Measurements from ENCODE around the gene TTC7B.

The TTC7B gene

DNA sequence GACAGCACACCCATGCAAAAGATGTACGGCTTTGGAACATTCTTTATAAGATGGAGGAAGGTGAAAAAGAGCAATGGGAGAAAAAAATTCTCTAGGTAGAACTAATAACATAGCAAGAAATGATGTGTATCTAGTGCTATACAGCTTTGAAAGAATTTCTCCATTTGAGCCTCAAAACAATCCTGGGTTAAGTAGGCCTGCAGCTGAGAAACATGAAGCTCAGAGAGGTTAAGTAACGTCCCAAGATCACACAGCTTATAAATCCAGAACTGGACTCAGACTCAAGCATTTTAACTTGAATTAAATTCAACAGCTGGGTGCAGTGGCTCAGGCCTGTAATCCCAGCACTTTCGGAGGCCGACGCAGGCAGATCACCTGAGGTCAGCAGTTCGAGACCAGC lies 32.9 kb downstream of the TTC7B start:
- no peaks in the 10 kb centered on the region for H4K20me1 ChIP-seq (ENCODE audit: insufficient read depth, low read length)
- H3F3A ChIP-seq (ENCODE audit: insufficient read depth, low read length), result no peaks in the 10 kb centered on the region
- no peaks in the 10 kb centered on the region for H3K9me2 ChIP-seq (ENCODE audit: low read depth, low read length)
- H3K79me2 ChIP-seq (ENCODE audit: insufficient read depth, low read length), result no peaks in the 10 kb centered on the region
- H3K9ac ChIP-seq (ENCODE audit: low read length), result no peak overlapping the region
- no peaks in the 10 kb centered on the region for H3K9me3 ChIP-seq (ENCODE audit: low read length)
- H3K27ac ChIP-seq (ENCODE audit: low read depth, low read length, poor library complexity, severe bottlenecking), result no peak overlapping the region
- H3K4me3 ChIP-seq (ENCODE audit: low read depth, low read length, poor library complexity, severe bottlenecking), result no peak overlapping the region
- H3K27me3 ChIP-seq (ENCODE audit: insufficient read depth, low read length), result no peaks in the 10 kb centered on the region
- H2AFZ ChIP-seq (ENCODE audit: low read length), result no peak overlapping the region
- TF ChIP-seq EZH2 (IDR thresholded peaks at IDR 0.05; ENCODE audit: borderline replicate concordance, low read length) (no peak), CTCF (IDR thresholded peaks at IDR 0.05; ENCODE audit: low read length) (no peak)
- H3K4me2 ChIP-seq (ENCODE audit: low read length), result no peak overlapping the region
- H3K36me3 ChIP-seq (ENCODE audit: insufficient read depth, low read length), result no peaks in the 10 kb centered on the region
- no peaks in the 10 kb centered on the region for H3K4me1 ChIP-seq (ENCODE audit: insufficient read depth, low read length, severe bottlenecking)

- TF ChIP-seq EZH2 (IDR thresholded peaks at IDR 0.05; ENCODE audit: borderline replicate concordance, low read length) (no peak), CTCF (IDR thresholded peaks at IDR 0.05; ENCODE audit: low read length) (no peak)
- H3K27me3 ChIP-seq (ENCODE audit: insufficient read depth, low read length), result no peaks in the 10 kb centered on the region
- no peak overlapping the region for H3K27ac ChIP-seq (ENCODE audit: low read depth, low read length, poor library complexity, severe bottlenecking)
- H3K9me2 ChIP-seq (ENCODE audit: low read depth, low read length), result no peaks in the 10 kb centered on the region
- H3K4me1 ChIP-seq (ENCODE audit: insufficient read depth, low read length, severe bottlenecking), result no peaks in the 10 kb centered on the region
- no peaks in the 10 kb centered on the region for H4K20me1 ChIP-seq (ENCODE audit: insufficient read depth, low read length)
- no peaks in the 10 kb centered on the region for H3K9me3 ChIP-seq (ENCODE audit: low read length)
- no peak overlapping the region for H2AFZ ChIP-seq (ENCODE audit: low read length)
- H3F3A ChIP-seq (ENCODE audit: insufficient read depth, low read length), result no peaks in the 10 kb centered on the region
- no peak overlapping the region for H3K4me2 ChIP-seq (ENCODE audit: low read length)
- no peak overlapping the region for H3K4me3 ChIP-seq (ENCODE audit: low read depth, low read length, poor library complexity, severe bottlenecking)
- H3K79me2 ChIP-seq (ENCODE audit: insufficient read depth, low read length), result no peaks in the 10 kb centered on the region
- no peak overlapping the region for H3K9ac ChIP-seq (ENCODE audit: low read length)
- no peaks in the 10 kb centered on the region for H3K36me3 ChIP-seq (ENCODE audit: insufficient read depth, low read length)
Observed at GRCh38 chr14:90782892-90783291, 33.3 kb downstream of the TTC7B start.

DNA sequence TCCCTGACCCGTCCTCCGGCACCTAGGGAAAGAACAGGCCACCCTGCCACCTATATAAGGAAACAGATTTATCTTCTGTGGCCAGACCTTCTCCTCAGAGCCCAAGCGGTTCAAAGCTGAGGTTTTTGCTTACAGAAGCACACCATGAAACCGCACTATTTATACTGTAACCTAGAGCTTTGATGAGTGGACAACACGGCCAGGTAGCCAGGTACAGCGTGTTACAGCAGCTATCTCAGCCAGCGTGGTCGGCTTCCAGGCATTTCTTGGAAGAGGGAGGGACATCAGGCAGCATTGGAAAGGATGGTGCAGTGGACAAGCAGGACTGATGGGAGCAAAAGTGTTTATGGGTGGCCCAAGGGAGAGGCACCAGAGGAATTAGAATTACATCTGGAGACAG lies 34.4 kb downstream of the TTC7B start:
- Histone ChIP-seq H3K4me1 (ENCODE audit: insufficient read depth, low read length, severe bottlenecking) (no peaks in the 10 kb centered on the region), H3F3A (ENCODE audit: insufficient read depth, low read length) (no peaks in the 10 kb centered on the region), H3K4me2 (ENCODE audit: low read length) (no peak overlapping the region), H3K36me3 (ENCODE audit: insufficient read depth, low read length) (no peaks in the 10 kb centered on the region), H3K9me2 (ENCODE audit: low read depth, low read length) (no peaks in the 10 kb centered on the region), H3K9me3 (ENCODE audit: low read length) (no peaks in the 10 kb centered on the region), H2AFZ (ENCODE audit: low read length) (no peak overlapping the region), H3K27me3 (ENCODE audit: insufficient read depth, low read length) (no peaks in the 10 kb centered on the region), H3K27ac (ENCODE audit: low read depth, low read length, poor library complexity, severe bottlenecking) (no peak overlapping the region), H3K79me2 (ENCODE audit: insufficient read depth, low read length) (no peaks in the 10 kb centered on the region), H3K9ac (ENCODE audit: low read length) (no peak overlapping the region), H3K4me3 (ENCODE audit: low read depth, low read length, poor library complexity, severe bottlenecking) (no peak overlapping the region), H4K20me1 (ENCODE audit: insufficient read depth, low read length) (no peaks in the 10 kb centered on the region)
- no peak for TF ChIP-seq CTCF (IDR thresholded peaks at IDR 0.05; ENCODE audit: low read length)
- TF ChIP-seq EZH2 (IDR thresholded peaks at IDR 0.05; ENCODE audit: borderline replicate concordance, low read length), result no peak
